H1 (cell line): Measurements from ENCODE around the gene TMEM156.

Experiments used
- BCL11A ChIP-seq, 2 experiments: IDR thresholded peaks; one replicate each; pipeline ENCODE4 v1.6.1; 2011; ENCODE audit warnings: low read depth in 2 of 2, low read length in 2 of 2, mild to moderate bottlenecking in 2 of 2
- POLR2A ChIP-seq, 2 experiments: IDR thresholded peaks; 1 replicate in 1 of 2; 2 replicates in 1 of 2; pipeline ENCODE4 v1.6.1; 2011; ENCODE audit warnings: low read depth in 2 of 2, low read length in 2 of 2, mild to moderate bottlenecking in 2 of 2; ENCODE audit errors: control extremely low read depth in 1 of 2
- YY1 ChIP-seq: IDR thresholded peaks from 2 replicates; pipeline ENCODE4 v1.6.1; 2011; ENCODE audit warnings: low read depth, mild to moderate bottlenecking, low read length
- TF ChIP-seq, protein P1 (sequence below), 3 experiments: IDR thresholded peaks; 1 replicate in 2 of 3; 2 replicates in 1 of 3; pipeline versions ENCODE4 v1.5.1 to v1.6.1; 2011; ENCODE audit warnings: low read length in 3 of 3, mild to moderate bottlenecking in 3 of 3, inconsistent platforms in 2 of 3, low read depth in 1 of 3, moderate library complexity in 1 of 3; ENCODE audit not compliant: insufficient read depth in 1 of 3; ENCODE audit errors: control extremely low read depth in 1 of 3

DNA sequence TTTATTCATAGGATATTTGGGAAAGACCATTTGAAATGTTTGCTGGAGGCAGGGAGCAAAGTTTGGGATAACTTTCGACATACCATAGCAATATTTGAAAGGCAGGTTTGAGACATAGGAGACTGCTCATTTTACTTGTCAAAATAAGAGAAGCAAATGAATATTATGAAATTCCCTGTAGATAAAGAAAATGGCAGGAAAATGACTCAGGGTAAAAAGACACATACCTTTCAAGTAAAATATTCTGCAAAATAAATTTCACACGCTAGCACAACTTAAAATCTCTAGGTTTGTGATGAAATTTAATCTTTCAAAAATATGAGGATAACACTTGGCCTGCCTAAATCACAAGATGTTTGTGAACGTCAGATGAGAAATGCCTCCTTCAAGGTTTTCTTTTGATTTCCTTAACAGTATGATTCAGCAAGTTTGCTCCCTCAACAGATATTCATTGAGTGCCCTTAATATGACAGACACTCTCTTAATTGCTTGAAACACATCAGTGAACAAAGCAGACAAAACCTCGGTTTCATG, 6.6 kb downstream of the TMEM156 start:
- TF ChIP-seq BCL11A (IDR thresholded peaks at IDR 0.05; ENCODE audit: low read depth in 2 of 2, low read length in 2 of 2): no peak
- TF ChIP-seq YY1: no peak
- TF ChIP-seq, protein P1, sequence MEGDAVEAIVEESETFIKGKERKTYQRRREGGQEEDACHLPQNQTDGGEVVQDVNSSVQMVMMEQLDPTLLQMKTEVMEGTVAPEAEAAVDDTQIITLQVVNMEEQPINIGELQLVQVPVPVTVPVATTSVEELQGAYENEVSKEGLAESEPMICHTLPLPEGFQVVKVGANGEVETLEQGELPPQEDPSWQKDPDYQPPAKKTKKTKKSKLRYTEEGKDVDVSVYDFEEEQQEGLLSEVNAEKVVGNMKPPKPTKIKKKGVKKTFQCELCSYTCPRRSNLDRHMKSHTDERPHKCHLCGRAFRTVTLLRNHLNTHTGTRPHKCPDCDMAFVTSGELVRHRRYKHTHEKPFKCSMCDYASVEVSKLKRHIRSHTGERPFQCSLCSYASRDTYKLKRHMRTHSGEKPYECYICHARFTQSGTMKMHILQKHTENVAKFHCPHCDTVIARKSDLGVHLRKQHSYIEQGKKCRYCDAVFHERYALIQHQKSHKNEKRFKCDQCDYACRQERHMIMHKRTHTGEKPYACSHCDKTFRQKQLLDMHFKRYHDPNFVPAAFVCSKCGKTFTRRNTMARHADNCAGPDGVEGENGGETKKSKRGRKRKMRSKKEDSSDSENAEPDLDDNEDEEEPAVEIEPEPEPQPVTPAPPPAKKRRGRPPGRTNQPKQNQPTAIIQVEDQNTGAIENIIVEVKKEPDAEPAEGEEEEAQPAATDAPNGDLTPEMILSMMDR (IDR thresholded peaks at IDR 0.05; ENCODE audit: control extremely low read depth in 1 of 3, insufficient read depth in 1 of 3, low read depth in 1 of 3, low read length in 3 of 3): no peak
- no peak for TF ChIP-seq POLR2A (IDR thresholded peaks at IDR 0.05; ENCODE audit: control extremely low read depth in 1 of 2, low read depth in 2 of 2, low read length in 2 of 2)
